ENCODE measurements around the gene TMPRSS3.

The TMPRSS3 gene

GRCh38 chr21:42348762-42349161 lies 47.1 kb downstream of the TMPRSS3 start:
- no peak for TF ChIP-seq TOX (CRISPR knock-in tag; IDR thresholded peaks at IDR 0.05; ENCODE audit: borderline replicate concordance)
- no peak for TF ChIP-seq TCF4 (CRISPR knock-in tag; IDR thresholded peaks at IDR 0.05; ENCODE audit: borderline replicate concordance)
- TF ChIP-seq CSDC2 (CRISPR knock-in tag; IDR thresholded peaks at IDR 0.05) = no peak
- no peak for TF ChIP-seq TSHZ2 (CRISPR knock-in tag; IDR thresholded peaks at IDR 0.05)
- no peak for TF ChIP-seq ZC3H10 (CRISPR knock-in tag; IDR thresholded peaks at IDR 0.05)
- no peak for TF ChIP-seq GLIS3 (CRISPR knock-in tag; IDR thresholded peaks at IDR 0.05)
- no peak for TF ChIP-seq OSR1 (CRISPR knock-in tag; IDR thresholded peaks at IDR 0.05)
- no peak for TF ChIP-seq ARNTL (CRISPR knock-in tag; IDR thresholded peaks at IDR 0.05; ENCODE audit: borderline replicate concordance, low read depth)
- no peak for TF ChIP-seq ZFP30 (CRISPR knock-in tag; IDR thresholded peaks at IDR 0.05)
- TF ChIP-seq CSRNP3 (CRISPR knock-in tag; IDR thresholded peaks at IDR 0.05) = no peak
- TF ChIP-seq ZNF565 (CRISPR knock-in tag; conservative IDR thresholded peaks at IDR 0.05; ENCODE audit: low read depth) = no peak
- TF ChIP-seq PATZ1 (CRISPR knock-in tag; IDR thresholded peaks at IDR 0.05; ENCODE audit: borderline replicate concordance) = no peak
- no peak for TF ChIP-seq CREB5 (CRISPR knock-in tag; IDR thresholded peaks at IDR 0.05; ENCODE audit: low read depth)
- TF ChIP-seq ZNF8 (CRISPR knock-in tag; IDR thresholded peaks at IDR 0.05) = no peak
- TF ChIP-seq PPARA (CRISPR knock-in tag; IDR thresholded peaks at IDR 0.05; ENCODE audit: borderline replicate concordance) = no peak
- no peak for TF ChIP-seq ZFP3 (CRISPR knock-in tag; IDR thresholded peaks at IDR 0.05)
- TF ChIP-seq RARB (CRISPR knock-in tag; IDR thresholded peaks at IDR 0.05) = no peak
- ATAC-seq = no peak

GRCh38 chr21:42347601-42348327 lies 48.1 kb downstream of the TMPRSS3 start:
- no peak for ATAC-seq
- TF ChIP-seq POU6F1 (CRISPR knock-in tag; IDR thresholded peaks at IDR 0.05; ENCODE audit: borderline replicate concordance, low read depth) (no peak), BACH2 (CRISPR knock-in tag; IDR thresholded peaks at IDR 0.05; ENCODE audit: borderline replicate concordance) (no peak), ZC3H10 (CRISPR knock-in tag; IDR thresholded peaks at IDR 0.05) (no peak), CSRNP3 (CRISPR knock-in tag; IDR thresholded peaks at IDR 0.05) (no peak), TOX (CRISPR knock-in tag; IDR thresholded peaks at IDR 0.05; ENCODE audit: borderline replicate concordance) (no peak), ARNTL (CRISPR knock-in tag; IDR thresholded peaks at IDR 0.05; ENCODE audit: borderline replicate concordance, low read depth) (no peak), GLIS3 (CRISPR knock-in tag; IDR thresholded peaks at IDR 0.05) (no peak), PATZ1 (CRISPR knock-in tag; IDR thresholded peaks at IDR 0.05; ENCODE audit: borderline replicate concordance) (no peak), OSR1 (CRISPR knock-in tag; IDR thresholded peaks at IDR 0.05) (no peak), RARB (CRISPR knock-in tag; IDR thresholded peaks at IDR 0.05) (no peak), ISL1 (CRISPR knock-in tag; IDR thresholded peaks at IDR 0.05) (no peak), ZNF8 (CRISPR knock-in tag; IDR thresholded peaks at IDR 0.05) (no peak)
